DMS114 treated with DMSO at 0.1 percent for 48 hours (cell line): ENCODE results near the gene MOB2.

Experiments
- DNase-seq: peaks from one replicate; lab custom pipeline; 2025; ENCODE audit not compliant: unreplicated experiment; lab: John Stamatoyannopoulos, UW

Gene MOB2

DNA sequence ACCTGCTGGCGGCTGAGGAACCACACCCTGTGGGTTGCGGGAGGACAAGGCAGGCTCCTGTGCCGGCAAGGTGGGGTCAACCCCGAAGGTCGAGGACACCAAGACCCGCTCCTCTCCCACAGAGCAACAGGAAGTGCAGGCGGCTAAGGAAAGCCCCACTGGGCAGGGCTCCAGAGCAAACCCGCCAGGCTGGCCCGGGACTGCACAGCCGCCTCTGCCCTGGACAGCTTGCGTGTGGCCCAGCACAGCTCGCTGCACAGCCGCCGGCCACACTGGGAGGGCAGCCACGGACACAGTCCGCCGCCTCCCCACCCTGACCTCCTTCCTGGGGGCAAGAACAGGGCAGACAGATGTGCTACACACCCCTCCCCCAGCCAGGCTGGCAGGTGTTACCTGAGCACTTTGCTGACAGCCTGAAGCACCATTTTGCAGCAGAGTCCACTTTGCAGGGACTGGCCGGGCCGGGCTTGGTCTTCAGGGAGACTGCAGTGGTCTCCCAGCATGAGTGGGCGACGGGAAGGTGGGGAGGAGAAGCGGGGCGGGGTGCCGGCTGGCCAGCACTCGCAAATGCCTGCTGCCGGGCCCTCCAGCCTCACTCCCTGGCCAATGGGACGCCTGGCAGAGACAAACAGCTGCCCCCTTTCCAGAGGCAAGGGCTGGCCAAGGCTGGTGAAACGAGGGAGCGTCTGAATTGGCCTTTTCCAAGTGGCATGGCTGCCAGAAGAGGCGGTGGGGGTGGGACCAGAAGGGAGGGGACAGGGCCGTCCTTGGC lies at the start of gene MOB2:
TSS of gene MOB2 (minus strand) at position 726 of the 772 bp plus-strand sequence. CDS start at position 503, 223 bp downstream.
- no peak for DNase-seq

GRCh38 chr11:1534682-1535081 lies 48.1 kb upstream of the MOB2 start:
- no peak for DNase-seq

DNA sequence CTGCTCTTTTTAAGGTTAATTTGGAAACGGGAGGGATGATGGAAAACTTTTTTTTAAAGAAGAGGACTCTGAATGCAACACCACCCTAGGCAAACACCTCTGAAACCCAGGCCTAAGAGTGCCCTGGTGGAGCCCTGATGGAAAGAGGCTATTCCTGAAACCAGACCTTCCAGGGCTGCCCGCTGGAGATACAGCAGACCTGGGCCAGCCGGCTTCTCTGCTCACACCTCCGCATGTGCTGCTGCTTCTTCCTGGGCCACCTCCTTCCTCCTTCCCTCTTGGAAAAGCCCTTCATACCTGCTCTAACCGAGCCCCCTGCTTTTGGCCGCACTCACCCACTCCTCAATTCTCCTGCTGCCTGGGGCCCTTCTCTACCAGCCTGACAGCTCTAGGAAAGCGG lies 47.6 kb upstream of the MOB2 start:
- DNase-seq = no peak

DNA sequence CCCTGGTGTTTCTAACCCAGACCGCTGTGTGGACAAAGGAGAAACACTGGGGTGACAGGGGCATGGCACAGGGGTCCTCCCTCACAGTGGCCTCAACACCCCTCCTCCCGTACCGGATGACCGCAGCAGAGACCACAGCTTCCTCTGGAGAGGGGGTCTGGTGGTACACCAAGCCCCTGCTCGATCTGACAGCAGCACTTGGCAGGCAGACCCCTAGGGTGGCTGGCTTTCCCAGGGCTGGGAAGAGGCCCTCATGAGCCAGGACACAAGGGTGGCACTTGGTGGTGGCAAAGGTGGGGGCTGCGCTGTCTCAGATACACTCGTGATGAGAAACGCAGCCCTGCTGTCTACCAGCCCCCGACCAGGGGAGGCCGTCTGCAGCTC lies 46.8 kb upstream of the MOB2 start:
- no peak for DNase-seq

- DNase-seq = no peak
Measured at GRCh38 chr11:1532606-1533341, 46.2 kb upstream of the MOB2 start.

DNA sequence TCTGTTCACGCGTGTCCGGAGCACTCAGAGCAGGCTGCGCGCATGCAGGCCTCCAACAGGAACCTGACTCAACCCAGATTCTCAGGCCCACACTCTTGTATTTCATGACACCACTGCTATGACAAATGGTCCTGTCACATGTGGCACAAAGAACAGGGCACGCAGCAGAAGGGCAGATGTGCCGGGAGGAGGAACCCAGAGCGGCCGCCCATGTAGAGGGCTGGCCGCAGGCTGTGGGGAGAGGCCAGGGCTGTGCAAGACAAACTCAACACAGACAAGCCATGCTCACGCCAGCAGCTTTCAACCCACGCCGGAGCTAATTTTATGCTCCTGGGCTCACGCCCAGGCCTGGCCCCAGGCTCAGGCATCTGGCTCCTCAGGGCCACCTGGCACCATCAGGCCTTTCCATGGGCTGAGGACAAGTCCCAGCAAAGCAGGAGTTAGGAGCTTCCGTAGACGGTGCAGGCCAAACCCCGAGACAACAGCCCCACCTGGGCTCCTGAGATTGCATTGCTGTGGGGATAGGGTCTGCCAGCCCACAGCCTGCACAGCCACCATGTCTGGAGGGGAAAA lies 45.5 kb upstream of the MOB2 start:
- DNase-seq = no peak

DNA sequence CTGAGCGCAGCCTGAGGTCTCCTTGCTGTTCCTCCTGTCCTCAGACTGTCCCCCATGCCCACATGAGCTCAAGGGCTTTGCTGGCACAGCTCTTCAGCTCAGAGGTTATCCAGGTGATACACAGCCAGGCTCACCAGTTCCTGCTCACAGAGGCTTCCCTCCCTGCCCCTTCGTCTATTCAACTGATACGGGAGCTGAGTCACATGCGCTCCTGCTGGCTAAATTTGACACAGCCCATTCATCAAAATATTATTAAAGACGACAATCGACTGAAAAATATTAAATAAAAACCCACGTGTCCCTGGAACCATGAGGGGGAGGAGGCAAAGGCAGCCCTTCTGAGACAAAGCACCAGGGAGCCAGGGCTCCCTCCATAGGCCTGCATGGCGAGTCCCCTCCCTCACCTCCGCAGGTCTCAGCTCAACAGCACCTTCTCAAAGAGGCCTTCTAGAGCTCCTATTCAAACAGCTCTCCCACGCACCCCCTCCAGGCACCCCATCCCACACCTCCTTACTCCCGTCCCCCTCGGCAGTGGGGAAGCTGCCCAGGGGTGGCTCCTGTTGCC lies 45.0 kb upstream of the MOB2 start:
- DNase-seq = no peak

- DNase-seq = no peak
Measured at GRCh38 chr11:1530686-1531448, 44.3 kb upstream of the MOB2 start.

DNA sequence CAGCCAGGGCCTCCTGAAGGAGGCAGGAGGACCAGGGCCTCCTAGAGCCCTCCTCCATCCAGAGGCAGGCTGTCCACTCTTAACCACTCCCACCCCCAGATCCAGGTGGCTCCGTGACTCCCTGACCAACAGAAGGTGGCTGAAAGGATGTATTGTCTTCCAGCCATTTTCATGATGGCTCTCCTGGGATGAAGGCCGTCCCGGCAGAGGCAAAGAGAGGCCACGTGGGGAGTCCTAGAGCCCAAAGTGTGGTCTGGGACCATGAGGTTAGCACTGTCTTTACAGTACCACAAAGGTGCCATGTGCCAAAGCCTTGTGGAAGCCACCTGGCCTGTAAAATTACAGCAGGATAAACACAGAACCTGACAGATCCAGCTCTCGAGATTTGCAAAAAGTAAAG lies 43.2 kb upstream of the MOB2 start:
- no peak for DNase-seq

GRCh38 chr11:1529286-1529685 lies 42.7 kb upstream of the MOB2 start:
- no peak for DNase-seq

DNA sequence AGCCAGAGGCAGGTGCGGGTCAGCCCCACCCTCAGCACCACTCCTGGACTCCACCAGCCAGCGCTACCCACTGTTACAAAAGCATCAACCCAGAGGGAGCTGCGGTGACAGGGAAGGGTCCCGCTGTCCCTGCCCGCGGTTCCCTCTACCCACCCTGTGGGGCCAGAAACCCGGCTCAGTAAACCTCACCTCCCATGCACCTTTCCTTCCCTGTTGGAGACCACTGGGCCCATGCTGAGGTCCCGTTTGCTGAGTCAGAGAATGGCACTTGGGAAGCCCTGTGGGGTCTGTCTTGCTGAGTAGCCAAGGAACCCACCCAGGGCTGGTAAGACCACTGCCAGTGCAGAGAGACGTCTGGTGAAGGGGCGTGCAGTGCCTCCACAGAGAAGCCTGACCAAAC lies 42.1 kb upstream of the MOB2 start:
- DNase-seq = no peak

DNA sequence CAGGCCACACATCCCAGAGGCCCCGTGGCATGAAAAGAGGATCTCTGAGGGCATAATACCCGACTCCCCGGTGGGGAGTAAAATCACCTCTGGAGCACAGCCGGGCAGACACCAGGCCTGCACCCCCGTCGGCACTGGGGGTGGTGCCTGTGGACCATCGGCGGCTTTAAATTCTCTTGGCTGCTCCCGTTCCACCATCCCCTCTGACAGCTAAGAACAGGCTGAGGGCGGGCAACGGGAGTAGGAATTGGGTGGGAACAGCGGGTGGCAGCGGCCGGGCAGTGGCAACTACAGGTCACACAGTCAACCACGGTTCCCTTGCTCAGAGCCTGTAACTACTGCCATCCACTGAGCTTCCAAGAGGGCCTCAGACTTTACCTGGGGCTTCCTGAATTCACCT lies 40.2 kb upstream of the MOB2 start:
- DNase-seq = no peak

GRCh38 chr11:1523779-1524178 lies 37.2 kb upstream of the MOB2 start:
- DNase-seq = no peak

- no peak for DNase-seq
Measured at GRCh38 chr11:1523077-1523476, 36.5 kb upstream of the MOB2 start.

DNA sequence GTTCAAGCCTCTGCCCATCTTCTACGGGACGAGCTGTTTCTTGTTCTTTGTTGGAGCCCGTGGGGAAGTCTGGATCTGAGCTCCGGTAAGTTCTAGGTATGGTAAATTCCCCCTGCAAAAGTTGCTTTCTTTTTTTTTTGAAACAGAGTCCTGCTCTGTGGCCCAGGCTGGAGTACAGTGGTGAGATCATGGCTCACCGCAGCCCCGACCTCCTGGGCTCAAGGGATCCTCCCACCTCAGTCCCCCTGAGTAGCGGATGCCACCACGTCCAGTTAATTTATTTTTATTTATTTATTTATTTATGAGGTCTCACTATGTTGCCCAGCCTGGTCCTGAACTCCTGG lies 35.5 kb upstream of the MOB2 start:
- no peak for DNase-seq

DNA sequence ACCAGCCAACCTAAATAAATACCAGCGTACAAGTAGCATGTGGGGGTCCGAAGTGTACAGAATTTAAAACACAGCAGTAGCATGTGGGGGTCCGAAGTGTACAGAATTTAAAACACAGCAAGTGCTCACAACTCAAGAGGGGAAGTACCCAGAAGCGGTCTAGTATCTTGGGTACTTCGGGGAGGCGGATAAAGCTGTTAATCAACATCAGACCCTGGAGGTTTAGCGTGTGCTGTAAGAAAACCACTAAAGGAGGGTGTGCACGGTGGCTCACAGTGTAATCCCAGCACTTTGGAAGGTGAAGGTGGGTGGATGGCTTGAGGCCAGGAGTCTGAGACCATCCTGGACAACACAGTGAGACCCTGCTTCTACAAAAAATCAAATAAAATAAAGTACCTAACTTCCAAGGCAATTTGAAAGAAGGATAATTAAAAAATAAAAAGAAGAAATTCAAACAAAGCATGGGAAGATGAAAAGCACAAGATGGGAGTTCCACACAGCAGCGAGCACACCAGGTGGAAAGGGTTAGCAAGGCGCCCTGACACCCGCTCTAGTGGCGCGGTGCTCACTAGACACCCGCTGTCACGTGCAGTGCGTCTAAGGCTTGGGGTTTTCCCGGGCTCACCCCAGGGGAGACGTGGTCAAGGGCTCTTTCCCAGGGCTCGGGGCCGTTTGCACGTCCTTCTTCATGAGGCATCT lies 35.0 kb upstream of the MOB2 start:
- DNase-seq = no peak

- no peak for DNase-seq
Measured at GRCh38 chr11:1520663-1521267, 34.2 kb upstream of the MOB2 start.

- no peak for DNase-seq
Measured at GRCh38 chr11:1520209-1520662, 33.7 kb upstream of the MOB2 start.

GRCh38 chr11:1519028-1520010 lies 32.7 kb upstream of the MOB2 start:
- no peak for DNase-seq
